PC-3 (cell line): ENCODE measurements around the gene SIVA1. TPM values are rescaled to one million over a fixed set of nuclear protein-coding genes. Genes with fewer than 3 reads are reported as not detected.

Experiments used
- ATAC-seq: fragments of 200-7000 bp; cut with Tn5 transposase; 2 replicates; pipeline ENCODE4 v1.9.1; 2020; ENCODE audit warnings: mild to moderate bottlenecking, moderate library complexity
- BruUV-seq: library from RNA; stranded (reverse); fragments of 400-500 nt; replicated peaks from 2 replicates; lab custom pipeline; 2021; lab: Mats Ljungman, UMichigan
- CTCF ChIA-PET: fragments of 300-600 bp; sonication (Branson Sonifier 250); formaldehyde crosslinking; loops from one replicate; lab custom pipeline; 2022; ENCODE audit warnings: antibody characterized with exemption; lab: Charles Lee
- POLR2A ChIA-PET: fragments of 300-600 bp; sonication (Branson Sonifier 250); formaldehyde crosslinking; loops from one replicate; lab custom pipeline; 2022; ENCODE audit warnings: antibody characterized with exemption; ENCODE audit not compliant: unreplicated experiment; lab: Charles Lee
- DNase-seq: peaks from one replicate; pipeline ENCODE4 v3.0.0-alpha.2; 2015
- H2AFZ ChIP-seq: fragments of 300-600 bp; sonication (generic); 2 replicates; pipeline ENCODE4 v1.6.0; 2016; ENCODE audit warnings: antibody characterized with exemption, low read length
- H3F3A ChIP-seq: fragments of 300-600 bp; sonication (generic); one replicate; pipeline ENCODE4 v1.6.0; 2017; ENCODE audit warnings: antibody characterized with exemption, low read length, control low read depth, mild to moderate bottlenecking; ENCODE audit not compliant: unreplicated experiment
- H3K27ac ChIP-seq: fragments of 300-600 bp; sonication (generic); 2 replicates; pipeline ENCODE4 v1.5.1; 2016; ENCODE audit warnings: mild to moderate bottlenecking, low read length
- H3K27me3 ChIP-seq: fragments of 300-600 bp; sonication (generic); 2 replicates; pipeline ENCODE4 v1.6.1; 2016; ENCODE audit warnings: low read length, mixed read lengths
- H3K36me3 ChIP-seq: fragments of 300-600 bp; sonication (generic); 2 replicates; pipeline ENCODE4 v1.6.1; 2016; ENCODE audit warnings: low read depth, mixed run types, low read length, mixed read lengths
- H3K4me1 ChIP-seq: fragments of 300-600 bp; sonication (generic); 2 replicates; pipeline ENCODE4 v1.5.1; 2016; ENCODE audit warnings: low read length; ENCODE audit not compliant: insufficient read depth
- H3K4me2 ChIP-seq: fragments of 300-600 bp; sonication (generic); 2 replicates; pipeline ENCODE4 v1.6.0; 2016; ENCODE audit warnings: low read length
- H3K4me3 ChIP-seq: fragments of 300-600 bp; sonication (generic); 2 replicates; pipeline ENCODE4 v1.5.1; 2016; ENCODE audit warnings: mild to moderate bottlenecking, low read length, mixed read lengths
- H3K79me2 ChIP-seq: fragments of 300-600 bp; sonication (generic); 2 replicates; pipeline ENCODE4 v1.6.1; 2017; ENCODE audit warnings: low read length, mixed read lengths
- H3K9ac ChIP-seq: fragments of 300-600 bp; sonication (generic); 2 replicates; pipeline ENCODE4 v1.6.0; 2016; ENCODE audit warnings: mild to moderate bottlenecking, low read length
- H3K9me2 ChIP-seq: fragments of 300-600 bp; sonication (generic); replicated peaks from 2 replicates; pipeline ENCODE4 v1.6.1; 2016; ENCODE audit warnings: mixed run types, low read length, mixed read lengths
- H3K9me3 ChIP-seq: fragments of 300-600 bp; sonication (generic); 2 replicates; pipeline ENCODE4 v1.6.1; 2016; ENCODE audit warnings: low read length, mixed read lengths
- H4K20me1 ChIP-seq: fragments of 300-600 bp; sonication (generic); 2 replicates; pipeline ENCODE4 v1.6.1; 2016; ENCODE audit warnings: low read length, mixed read lengths
- CTCF ChIP-seq: fragments of 300-600 bp; sonication (generic); conservative IDR thresholded peaks from 2 replicates; pipeline ENCODE4 v1.5.1; 2017; ENCODE audit warnings: antibody characterized with exemption, low read depth, mild to moderate bottlenecking, low read length
- EZH2 ChIP-seq: fragments of 300-600 bp; sonication (generic); IDR thresholded peaks from one replicate; pipeline ENCODE4 v1.6.1; 2017; ENCODE audit warnings: antibody characterized with exemption, mild to moderate bottlenecking, low read length; ENCODE audit not compliant: unreplicated experiment
- EZH2phosphoT487 ChIP-seq: fragments of 300-600 bp; sonication (generic); IDR thresholded peaks from 2 replicates; pipeline ENCODE4 v1.6.1; 2018; ENCODE audit warnings: mild to moderate bottlenecking, antibody characterized with exemption, low read length, borderline replicate concordance
- intact Hi-C: fragments of 100-400 bp; cut with micrococcal nuclease; formaldehyde crosslinking; loops from 2 replicates; pipeline ENCODE4 v1.9.0; 2023
- total RNA-seq: library from RNA; depleted of rRNA; stranded (reverse); fragments of >200 nt; gene quantifications from 2 replicates; pipeline ENCODE4 v1.2.3, GENCODE V29; 2014

SIVA1 gene
- total RNA-seq, 1 experiment from 2014 or later = 375 TPM

- no peaks in the 10 kb centered on the region for H3K9me3 ChIP-seq
Observed at GRCh38 chr14:104734991-104735779, 17.8 kb upstream of the SIVA1 start.

DNA sequence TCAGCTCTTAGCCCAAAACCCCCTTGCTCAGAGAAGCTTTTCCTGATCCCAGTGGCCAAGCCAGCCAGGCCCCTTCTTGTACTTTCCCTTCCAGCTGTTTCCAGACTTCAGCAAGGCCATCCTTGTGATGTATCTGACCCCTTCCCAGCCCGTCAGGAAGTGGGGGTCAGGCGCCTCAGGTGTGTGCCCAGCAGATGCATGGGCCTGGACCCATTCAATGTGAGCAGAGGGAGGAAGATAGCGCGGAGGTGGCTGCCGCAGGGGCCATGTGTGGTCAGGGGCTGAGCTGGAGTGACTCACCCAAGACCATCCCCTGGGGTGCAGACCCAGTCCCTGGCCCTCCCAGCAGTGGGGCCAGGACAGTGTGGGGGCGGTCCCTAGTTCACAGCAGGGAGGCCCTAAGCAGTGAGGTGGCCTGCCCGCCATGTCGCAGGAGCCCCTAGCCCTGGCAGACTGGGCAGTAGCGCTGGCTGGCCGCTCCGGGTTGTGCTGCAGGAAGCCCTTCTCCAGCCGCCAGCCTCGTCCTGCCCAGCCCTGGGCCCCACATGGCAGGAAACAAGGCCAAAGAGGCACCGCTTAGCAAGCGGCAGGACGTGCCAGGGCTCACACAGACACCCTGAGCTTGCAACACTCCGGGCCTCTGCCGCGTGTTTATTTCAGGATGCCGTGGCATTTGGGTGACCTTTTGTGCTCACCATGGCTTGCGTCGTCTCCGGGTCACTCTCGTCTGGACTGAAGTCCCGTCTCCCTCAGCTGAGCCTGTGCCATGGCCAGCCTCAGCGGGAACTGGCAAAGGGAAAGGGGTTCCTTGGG lies 16.9 kb upstream of the SIVA1 start:
- no peak for ATAC-seq
- Histone ChIP-seq H3K4me3 (no peak overlapping the region), H3K79me2 (no peaks in the 10 kb centered on the region), H2AFZ (no peak overlapping the region), H3K9me2 (no peaks in the 10 kb centered on the region), H3K27ac (no peak overlapping the region), H3K4me2 (no peak overlapping the region), H3K4me1 (peaks cover 12% of the 10 kb centered on the region), H4K20me1 (no peaks in the 10 kb centered on the region), H3K9me3 (no peaks in the 10 kb centered on the region), H3K36me3 (no peaks in the 10 kb centered on the region), H3K9ac (no peak overlapping the region), H3K27me3 (no peaks in the 10 kb centered on the region), H3F3A (no peaks in the 10 kb centered on the region)
- no peak for DNase-seq
- intact Hi-C loops = no loop called here
- CTCF ChIA-PET = no interaction called here
- BruUV-seq = no TSS peak
- TF ChIP-seq EZH2 (no peak), CTCF (no peak), EZH2phosphoT487 (no peak)
- POLR2A ChIA-PET = no interaction called here

More at GRCh38 chr14:104734991-104735779, 17.8 kb upstream of the SIVA1 start:
- BruUV-seq = no TSS peak
- ATAC-seq (no peak), DNase-seq (no peak)
- TF ChIP-seq CTCF = no peak
- TF ChIP-seq EZH2phosphoT487 = no peak
- no peak for TF ChIP-seq EZH2
- H3F3A ChIP-seq = no peaks in the 10 kb centered on the region
- no peaks in the 10 kb centered on the region for H3K27me3 ChIP-seq
- intact Hi-C loops = no loop called here
- no peaks in the 10 kb centered on the region for H3K79me2 ChIP-seq
- H3K4me2 ChIP-seq = no peak overlapping the region
- no peak overlapping the region for H2AFZ ChIP-seq
- H3K27ac ChIP-seq = no peak overlapping the region
- no peaks in the 10 kb centered on the region for H3K36me3 ChIP-seq
- H4K20me1 ChIP-seq = no peaks in the 10 kb centered on the region
- H3K4me1 ChIP-seq = peaks cover 12% of the 10 kb centered on the region
- POLR2A ChIA-PET = no interaction called here
- H3K4me3 ChIP-seq = no peak overlapping the region
- CTCF ChIA-PET = no interaction called here
- no peaks in the 10 kb centered on the region for H3K9me2 ChIP-seq
- H3K9ac ChIP-seq = no peak overlapping the region
